ENCODE results near the gene ABCD1. TPM values are rescaled to one million over a fixed set of nuclear protein-coding genes. Genes with fewer than 3 reads are reported as not detected.

ABCD1 gene
- total and polyA plus RNA-seq, 9 of the 15 experiments (the other 6 are each of a cell fraction or from before 2014, with no cell fraction given), result 0.07 to 6.9 (median 2.2) TPM

GRCh38 chrX:153708415-153708814, 16.2 kb upstream of the ABCD1 start (continued):
- TF ChIP-seq NRF1 (conservative IDR thresholded peaks at IDR 0.05 in 1 of 2, IDR thresholded peaks at IDR 0.05 in 1 of 2) (peak in 1 of 2 experiments; percentile 15; a peak in 1 of 4 replicates), HDAC3 (IDR thresholded peaks at IDR 0.05; ENCODE audit: borderline replicate concordance, partially characterized antibody) (no peak), SP2 (IDR thresholded peaks at IDR 0.05; ENCODE audit: extremely low read depth, low read depth, low read length, poor library complexity, severe bottlenecking) (no peak), ERF (CRISPR knock-in tag; IDR thresholded peaks at IDR 0.05) (no peak), U2AF2 (optimal IDR thresholded peaks at IDR 0.05; ENCODE audit: low read depth, low read length) (no peak), E2F4 (CRISPR knock-in tag; IDR thresholded peaks at IDR 0.05; ENCODE audit: low read depth) (no peak), ZNF780A (CRISPR knock-in tag; IDR thresholded peaks at IDR 0.05) (no peak), CBFA2T2 (conservative IDR thresholded peaks at IDR 0.05) (peak; percentile 22; the same call in 1 of the 2 replicates), SIN3B (IDR thresholded peaks at IDR 0.05; ENCODE audit: low read depth) (no peak), IRF9 (tag; IDR thresholded peaks at IDR 0.05) (no peak), TAF9B (IDR thresholded peaks at IDR 0.05; ENCODE audit: partially characterized antibody) (no peak), FIP1L1 (IDR thresholded peaks at IDR 0.05; ENCODE audit: low read depth, low read length, poor library complexity, severe bottlenecking) (no peak), HDAC6 (IDR thresholded peaks at IDR 0.05; ENCODE audit: low read depth, low read length) (no peak), CEBPG (CRISPR knock-in tag; IDR thresholded peaks at IDR 0.05) (no peak), CEBPG (tag; conservative IDR thresholded peaks at IDR 0.05 in 1 of 2, IDR thresholded peaks at IDR 0.05 in 1 of 2) (no peak), NCOR1 (IDR thresholded peaks at IDR 0.05) (no peak), RBM22 (IDR thresholded peaks at IDR 0.05; ENCODE audit: low read depth, low read length, poor library complexity, severe bottlenecking) (no peak), SRSF1 (IDR thresholded peaks at IDR 0.05; ENCODE audit: low read depth, low read length) (no peak)
